ENCODE results near the gene KIF3B.
"Not testable (repeated sequence)": the region's sequence is repeated elsewhere in the genome, so short reads cannot be mapped to it uniquely, and the experiment has no call there.

The KIF3B gene

GRCh38 chr20:32378461-32378860, 101.0 kb downstream of the KIF3B start:
- in situ Hi-C loops (cut with HindIII; ENCODE audit: low sequenced_read_pairs), result loop anchor here (5.0 kb wide), 1 partner anchor 101 kb away; the partner anchor contains the start of gene KIF3B
- DNase-seq (ENCODE audit: low read depth), result no peak
- no peak for TF ChIP-seq CTCF (IDR thresholded peaks at IDR 0.05; ENCODE audit: low read depth, low read length, missing control alignments)
- no peak overlapping the region for H3K4me3 ChIP-seq (ENCODE audit: low read depth, low read length)

GRCh38 chr20:32380037-32380436, 102.6 kb downstream of the KIF3B start:
- DNase-seq (ENCODE audit: low read depth); H3K4me3 ChIP-seq (ENCODE audit: low read depth, low read length); in situ Hi-C loops (cut with HindIII; ENCODE audit: low sequenced_read_pairs): not testable (repeated sequence)

GRCh38 chr20:32380745-32381144, 103.3 kb downstream of the KIF3B start:
- H3K4me3 ChIP-seq (ENCODE audit: low read depth, low read length), result no peak overlapping the region
- DNase-seq (ENCODE audit: low read depth), result no peak
- no peak for TF ChIP-seq CTCF (IDR thresholded peaks at IDR 0.05; ENCODE audit: low read depth, low read length, missing control alignments)
- in situ Hi-C loops (cut with HindIII; ENCODE audit: low sequenced_read_pairs), result no loop called here

- TF ChIP-seq CTCF (IDR thresholded peaks at IDR 0.05; ENCODE audit: low read depth, low read length, missing control alignments), result no peak
- H3K4me3 ChIP-seq (ENCODE audit: low read depth, low read length), result no peak overlapping the region
- no peak for DNase-seq (ENCODE audit: low read depth)
- in situ Hi-C loops (cut with HindIII; ENCODE audit: low sequenced_read_pairs), result no loop called here
These were observed 104.9 kb downstream of the KIF3B start for GRCh38 chr20:32382102-32382950.

GRCh38 chr20:32383441-32383840, 106.0 kb downstream of the KIF3B start:
- in situ Hi-C loops (cut with HindIII; ENCODE audit: low sequenced_read_pairs); H3K4me3 ChIP-seq (ENCODE audit: low read depth, low read length): not testable (repeated sequence)

More at GRCh38 chr20:32383441-32383840, 106.0 kb downstream of the KIF3B start:
- DNase-seq (ENCODE audit: low read depth), result not testable (repeated sequence)

Data from astrocyte of the cerebellum (primary cell).